IMR-90 (cell line): Measurements from ENCODE around the gene NT5M.

Experiments
- CEBPB ChIP-seq: IDR thresholded peaks from 2 replicates; pipeline ENCODE4 v1.6.1; 2012; ENCODE audit warnings: low read depth, low read length, improper control_type of control experiment
- CHD1 ChIP-seq: IDR thresholded peaks from 2 replicates; pipeline ENCODE4 v1.6.1; 2012; ENCODE audit warnings: low read depth, low read length, improper control_type of control experiment
- CTCF ChIP-seq: conservative IDR thresholded peaks from 2 replicates; pipeline ENCODE4 v1.5.1; 2012; ENCODE audit warnings: mild to moderate bottlenecking, low read depth, low read length, improper control_type of control experiment
- MAFK ChIP-seq: IDR thresholded peaks from 2 replicates; pipeline ENCODE4 v1.6.1; 2012; ENCODE audit warnings: low read depth, low read length, improper control_type of control experiment
- POLR2A ChIP-seq: IDR thresholded peaks from 2 replicates; pipeline ENCODE4 v1.6.1; 2012; ENCODE audit warnings: mild to moderate bottlenecking, low read depth, low read length
- RFX5 ChIP-seq: IDR thresholded peaks from 2 replicates; pipeline ENCODE4 v1.8.0; 2012; ENCODE audit warnings: low read depth, mild to moderate bottlenecking, low read length, moderate library complexity
- TF ChIP-seq, protein P1 (sequence below): fragments of 150-350 bp; IDR thresholded peaks from 2 replicates; pipeline ENCODE4 v1.6.1; 2017; ENCODE audit warnings: mild to moderate bottlenecking, antibody characterized with exemption, low read length, low read depth

- TF ChIP-seq CTCF (no peak), CHD1 (no peak), POLR2A (no peak), CEBPB (no peak), MAFK (no peak), RFX5 (no peak)
- TF ChIP-seq, protein P1, sequence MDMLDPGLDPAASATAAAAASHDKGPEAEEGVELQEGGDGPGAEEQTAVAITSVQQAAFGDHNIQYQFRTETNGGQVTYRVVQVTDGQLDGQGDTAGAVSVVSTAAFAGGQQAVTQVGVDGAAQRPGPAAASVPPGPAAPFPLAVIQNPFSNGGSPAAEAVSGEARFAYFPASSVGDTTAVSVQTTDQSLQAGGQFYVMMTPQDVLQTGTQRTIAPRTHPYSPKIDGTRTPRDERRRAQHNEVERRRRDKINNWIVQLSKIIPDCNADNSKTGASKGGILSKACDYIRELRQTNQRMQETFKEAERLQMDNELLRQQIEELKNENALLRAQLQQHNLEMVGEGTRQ: no peak
Observed at GRCh38 chr17:17303010-17303846, at the start of gene NT5M.
